GM18507 (cell line): ENCODE data around the gene PCP2.

ENCODE experiments used
- DNase-seq: peaks from one replicate; pipeline ENCODE4 v3.0.0; 2011; ENCODE audit warnings: low read depth; ENCODE audit not compliant: insufficient read length; ENCODE audit errors: extremely low spot score
- FAIRE-seq: peaks from 2 replicates; lab custom pipeline; 2011; peaks lifted over from hg19 to GRCh38; lab: Jason Lieb, UNC

Gene PCP2

GRCh38 chr19:7606289-7606688 lies 27.2 kb downstream of the PCP2 start:
- DNase-seq (no peak), FAIRE-seq (no peak)

DNA sequence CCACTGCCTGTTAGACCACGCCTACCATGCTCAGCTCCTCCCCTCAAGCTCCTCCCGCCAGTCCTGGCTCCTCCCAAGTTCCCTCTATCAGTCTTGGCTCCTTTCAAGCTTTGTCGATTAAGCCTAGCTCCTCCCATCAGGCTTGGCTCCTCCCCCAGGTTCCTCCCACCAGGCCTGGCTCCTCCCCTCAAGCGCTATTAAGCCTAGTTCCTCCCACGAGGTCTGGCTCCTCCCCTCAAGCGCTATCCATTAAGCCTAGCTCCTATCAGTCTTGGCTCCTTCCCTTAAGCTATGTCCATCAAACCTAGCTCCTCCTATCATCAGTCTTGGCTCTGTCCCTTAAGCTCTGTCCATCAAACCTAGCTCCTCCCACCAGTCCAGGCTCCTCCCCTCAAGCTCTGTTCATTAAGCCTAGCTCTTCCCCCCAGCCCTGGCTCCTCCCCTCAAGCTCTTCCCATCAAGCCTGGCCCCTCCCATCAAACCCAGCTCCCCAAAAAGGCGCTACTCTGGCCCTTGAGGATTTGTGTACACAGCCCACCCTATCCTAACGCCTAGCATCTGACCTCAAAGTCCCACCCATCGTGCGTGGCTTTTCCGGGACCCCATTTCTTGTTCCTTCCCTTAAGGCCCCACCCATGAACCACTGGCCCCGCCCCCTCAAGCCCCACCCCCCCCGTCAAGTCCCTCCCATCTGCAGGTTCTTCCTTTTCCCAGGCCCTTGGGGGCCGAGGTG lies 27.9 kb downstream of the PCP2 start:
- FAIRE-seq (no peak), DNase-seq (no peak)

DNA sequence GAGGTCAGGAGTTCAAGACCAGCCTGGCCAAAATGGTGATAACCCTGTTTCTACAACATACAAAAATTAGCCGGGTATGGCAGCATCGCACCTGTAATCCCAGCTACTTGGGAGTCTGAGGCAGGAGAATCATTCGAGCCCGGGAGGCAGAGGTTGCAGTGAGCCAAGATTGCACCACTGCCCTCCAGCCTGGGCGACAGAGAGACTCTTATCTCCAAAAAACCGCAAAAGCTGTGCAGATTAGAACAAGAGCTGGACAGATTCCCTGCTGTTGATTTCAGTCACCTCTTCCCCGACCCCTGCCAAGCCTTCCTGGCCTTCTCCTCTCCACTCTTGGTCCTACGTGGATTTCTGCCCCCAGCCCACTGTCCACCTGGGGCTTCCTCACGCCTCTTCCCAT lies 29.6 kb downstream of the PCP2 start:
- no peak for FAIRE-seq

GRCh38 chr19:7602935-7603497 lies 30.5 kb downstream of the PCP2 start:
- FAIRE-seq (no peak), DNase-seq (no peak)

More for the DNA sequence above, 29.6 kb downstream of the PCP2 start:
- DNase-seq = no peak

- DNase-seq (no peak), FAIRE-seq (no peak)
These were observed 31.1 kb downstream of the PCP2 start for GRCh38 chr19:7602240-7602934.

DNA sequence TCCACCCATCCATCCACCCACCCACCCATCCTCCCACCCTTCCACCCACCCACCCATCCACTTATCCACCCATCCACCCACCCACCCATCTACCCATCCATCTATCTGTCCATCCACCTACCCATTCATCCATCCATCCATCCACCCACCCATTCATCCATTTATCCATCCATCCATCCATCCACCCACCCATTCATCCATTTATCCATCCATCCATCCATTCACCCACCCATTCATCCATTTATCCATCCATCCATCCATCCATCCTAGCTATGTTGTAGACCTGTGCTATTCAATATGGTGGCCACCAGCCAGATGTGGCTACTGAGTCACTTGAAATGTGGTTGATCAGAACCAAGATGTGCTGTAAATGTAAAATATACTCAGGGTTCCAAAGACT lies 32.8 kb downstream of the PCP2 start:
- FAIRE-seq (no peak), DNase-seq (no peak)

DNA sequence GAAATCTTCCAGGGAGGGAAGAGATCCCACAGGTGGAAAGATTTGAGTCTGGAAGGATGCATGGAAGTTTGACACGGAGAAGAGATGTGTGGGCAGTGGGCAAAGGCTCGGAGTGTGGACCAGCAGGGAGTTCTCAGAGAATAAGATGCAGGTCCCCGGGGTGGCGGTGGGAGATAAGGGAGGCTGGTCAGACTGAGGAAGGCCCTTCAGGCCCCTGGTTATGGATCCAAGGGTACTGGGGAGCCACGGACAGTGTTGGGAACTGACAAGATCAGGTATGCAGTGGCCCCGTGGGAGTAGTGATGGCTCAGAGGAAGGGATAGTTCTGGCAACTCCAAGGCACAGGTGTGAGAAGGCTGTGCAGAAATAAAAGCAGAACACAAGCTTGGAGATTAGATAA lies 35.3 kb downstream of the PCP2 start:
- FAIRE-seq (no peak), DNase-seq (no peak)

DNA sequence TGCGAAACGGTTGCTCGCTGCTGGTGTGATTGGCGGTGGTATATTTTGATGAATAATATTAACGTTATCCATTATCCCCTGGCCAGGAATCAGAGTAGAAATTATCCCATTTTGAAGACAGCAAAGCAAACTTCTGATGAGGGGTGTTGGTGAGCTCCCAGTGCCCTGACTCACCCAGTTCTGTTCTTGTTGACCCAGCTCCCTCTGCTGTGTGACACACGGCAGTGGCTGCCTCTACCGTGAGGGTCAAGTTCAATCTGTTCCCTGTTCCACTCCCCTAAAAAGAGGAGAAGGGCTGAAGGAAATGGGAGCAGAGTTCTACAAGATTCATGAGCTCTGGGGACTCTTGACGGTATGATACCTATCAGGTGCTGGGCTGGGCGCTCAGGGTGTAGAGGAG lies 35.8 kb downstream of the PCP2 start:
- FAIRE-seq (no peak), DNase-seq (no peak)

DNA sequence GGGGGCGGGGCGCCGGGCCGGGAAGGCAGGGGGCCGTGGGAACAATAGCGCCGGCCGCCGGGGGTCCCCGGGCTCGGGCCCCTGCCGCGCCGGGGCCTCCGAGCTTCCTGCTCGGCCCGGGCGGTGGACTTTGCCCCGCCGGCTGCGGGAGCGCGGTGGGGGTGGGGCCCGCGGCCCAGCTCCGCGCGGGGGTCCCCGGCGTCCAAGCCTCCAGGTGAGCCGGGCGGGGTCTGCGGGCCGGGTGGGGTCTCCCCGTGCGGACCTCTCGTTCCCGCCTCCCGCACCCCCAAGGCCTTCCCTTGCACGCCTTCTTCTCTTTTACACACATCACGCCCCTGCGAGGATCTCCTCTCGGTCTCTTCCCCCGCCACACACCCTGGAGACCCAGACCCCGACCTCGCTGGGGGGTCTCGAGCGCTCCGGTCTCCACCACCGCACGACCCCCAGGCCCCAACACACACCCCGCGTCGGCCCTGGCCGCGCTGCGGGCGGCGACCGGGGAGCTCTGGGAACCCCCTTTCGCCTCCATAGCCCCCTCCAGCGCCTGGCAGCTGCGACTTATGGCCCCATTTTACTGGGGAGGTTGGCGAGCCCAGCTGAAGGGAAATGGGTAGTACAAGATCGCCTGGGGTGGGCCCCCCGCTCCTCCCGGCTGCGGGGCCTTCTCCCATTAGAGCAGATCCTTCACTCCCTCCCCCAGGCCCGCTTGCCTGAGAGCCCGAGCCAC lies 37.1 kb downstream of the PCP2 start:
- no peak for FAIRE-seq
- no peak for DNase-seq

DNA sequence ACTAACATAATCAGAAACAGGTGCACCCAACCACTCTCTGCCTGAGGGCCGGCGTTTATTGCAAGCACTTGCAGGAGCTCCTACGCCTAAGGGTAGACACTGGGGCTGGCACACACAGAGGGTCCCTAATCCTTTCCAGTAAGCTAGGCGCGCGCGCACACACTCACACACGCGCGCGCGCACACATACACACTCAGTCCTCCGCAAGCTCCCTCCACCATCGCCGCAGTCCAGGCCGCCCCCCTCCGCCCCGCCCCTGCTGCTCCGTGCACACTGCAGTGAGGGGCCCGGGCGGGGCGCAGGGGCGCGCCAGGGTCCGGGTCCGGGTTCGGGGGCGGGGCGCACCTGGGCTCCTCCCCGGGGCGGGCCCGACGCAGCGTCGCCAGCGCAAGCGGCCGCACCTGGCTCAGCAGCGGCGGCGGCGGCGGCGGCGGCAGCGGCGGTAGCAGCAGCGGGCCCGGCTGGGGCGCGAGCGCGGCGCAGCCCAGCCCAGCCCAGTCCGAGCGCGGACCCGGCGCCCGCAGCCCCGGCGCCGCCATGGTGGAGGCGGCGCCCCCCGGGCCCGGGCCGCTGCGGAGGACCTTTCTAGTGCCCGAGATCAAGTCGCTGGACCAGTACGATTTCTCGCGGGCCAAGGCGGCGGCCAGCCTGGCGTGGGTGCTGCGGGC lies 37.9 kb downstream of the PCP2 start, which contains the start of gene CAMSAP3:
CAMSAP3 (plus strand) TSS at position 398 of the 668 bp plus-strand sequence; CDS start at position 538, 140 bp downstream.
- DNase-seq = no peak
- no peak for FAIRE-seq

DNA sequence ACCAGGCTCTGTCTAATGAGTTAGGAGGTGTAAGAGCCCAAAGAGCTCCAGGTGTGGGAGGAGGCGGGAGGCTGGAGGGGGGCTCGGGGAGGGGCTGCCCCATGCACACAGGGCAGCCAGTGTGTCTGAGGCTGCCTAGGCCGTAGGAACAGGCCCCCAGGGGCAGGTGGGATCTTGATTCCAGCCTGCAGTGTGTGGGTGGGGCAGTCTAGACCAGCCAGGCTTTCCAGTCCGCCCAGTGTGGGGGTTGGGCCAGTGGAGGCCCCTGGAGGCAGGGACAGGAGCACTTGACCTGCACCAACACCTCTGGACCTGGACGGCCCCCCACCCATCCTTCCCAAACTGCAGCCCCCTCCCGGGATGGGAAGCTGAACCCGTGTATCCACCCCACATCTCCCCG lies 43.3 kb downstream of the PCP2 start:
- no peak for FAIRE-seq

GRCh38 chr19:7589822-7590221 lies 43.7 kb downstream of the PCP2 start:
- DNase-seq (no peak), FAIRE-seq (no peak)

More for the DNA sequence above, 43.3 kb downstream of the PCP2 start:
- no peak for DNase-seq

GRCh38 chr19:7582446-7582845 lies 51.1 kb downstream of the PCP2 start:
- FAIRE-seq = no peak
- no peak for DNase-seq
